ENCODE results near the gene ITPKC. TPM values are rescaled to one million over a fixed set of nuclear protein-coding genes. Genes with fewer than 3 reads are reported as not detected.
"Not testable (repeated sequence)": the region's sequence is repeated elsewhere in the genome, so short reads cannot be mapped to it uniquely, and the experiment has no call there.

Gene ITPKC
- total RNA-seq, 2 experiments from 2014 or later, result 4.6 to 5.6 TPM

- peak overlapping the region; percentile 93 for H3K4me3 Mint-ChIP-seq
- DNase-seq (no peak), ATAC-seq (no peak)
- peaks cover 19% of the 10 kb centered on the region for H3K36me3 Mint-ChIP-seq (ENCODE audit: low read depth)
- peak overlapping the region; percentile 47 for H3K27ac Mint-ChIP-seq
- intact Hi-C loops (cut with DNase I, micrococcal nuclease), result loop anchor here (2.0 to 10.0 kb wide), 10 partner anchors 55 to 1326 kb away; partner anchors contain the start of genes BLVRB (in 1 of the 2), EGLN2 (in 1 of the 2), MAP3K10 (in 1 of the 2) and MED29 (in 1 of the 2)
- CTCF ChIA-PET, result interaction anchor here (0.6 kb wide), 1 partner anchor 76 kb away, joined by 3 read pairs; no protein-coding TSS in a partner anchor
- H3K4me1 Mint-ChIP-seq, result peaks cover 59% of the 10 kb centered on the region
- no peaks in the 10 kb centered on the region for H3K27me3 Mint-ChIP-seq
- POLR2A ChIA-PET, result no interaction called here
- H3K9me3 Mint-ChIP-seq (ENCODE audit: low read depth), result no peaks in the 10 kb centered on the region
Observed at GRCh38 chr19:40717880-40718773, 1.2 kb downstream of the ITPKC start.

GRCh38 chr19:40718774-40719391, 2.0 kb downstream of the ITPKC start:
- peaks cover 61% of the 10 kb centered on the region for H3K4me1 Mint-ChIP-seq
- DNase-seq (peak; percentile 37), ATAC-seq (no peak)
- no peaks in the 10 kb centered on the region for H3K9me3 Mint-ChIP-seq (ENCODE audit: low read depth)
- ChIA-PET POLR2A (no interaction called here), CTCF (no interaction called here)
- peak overlapping the region; percentile 37 for H3K27ac Mint-ChIP-seq
- H3K27me3 Mint-ChIP-seq, result no peaks in the 10 kb centered on the region
- H3K4me3 Mint-ChIP-seq, result peak overlapping the region; percentile 93
- peaks cover 23% of the 10 kb centered on the region for H3K36me3 Mint-ChIP-seq (ENCODE audit: low read depth)
- intact Hi-C loops (cut with DNase I, micrococcal nuclease), result loop anchor here in 1 of 2 experiments (5.0 to 10.0 kb wide), 5 partner anchors 254 to 1327 kb away; partner anchors contain the start of genes BLVRB, MED29, PAF1 and SERTAD1

DNA sequence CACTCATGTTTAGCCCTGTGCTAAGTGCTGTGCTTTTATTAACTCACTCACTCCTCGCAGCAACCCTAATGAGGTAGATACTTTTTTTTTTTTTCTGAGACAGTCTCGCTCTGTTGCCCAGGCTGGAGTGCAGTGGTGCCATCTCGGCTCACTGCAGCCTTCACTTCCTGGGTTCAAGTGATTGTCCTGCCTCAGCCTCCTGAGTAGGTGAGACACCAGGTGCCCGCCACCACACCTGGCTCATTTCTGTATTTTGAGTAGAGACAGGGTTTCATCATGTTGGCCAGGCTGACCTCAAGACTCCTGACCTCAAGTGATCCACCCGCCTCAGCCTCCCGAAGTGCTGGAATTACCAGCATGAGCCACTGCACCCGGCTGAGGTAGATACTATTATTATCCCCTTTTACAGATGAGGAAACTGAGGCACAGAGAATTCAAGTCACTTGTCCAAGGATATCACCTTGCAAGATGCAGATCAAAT, 2.5 kb downstream of the ITPKC start:
- H3K4me3 Mint-ChIP-seq, result peak overlapping the region; percentile 93
- H3K4me1 Mint-ChIP-seq, result peaks cover 62% of the 10 kb centered on the region
- ChIA-PET POLR2A (no interaction called here), CTCF (no interaction called here)
- DNase-seq (peak; percentile 17), ATAC-seq (no peak)
- no peaks in the 10 kb centered on the region for H3K27me3 Mint-ChIP-seq
- H3K36me3 Mint-ChIP-seq (ENCODE audit: low read depth), result peaks cover 22% of the 10 kb centered on the region
- H3K9me3 Mint-ChIP-seq (ENCODE audit: low read depth), result no peaks in the 10 kb centered on the region
- intact Hi-C loops (cut with DNase I, micrococcal nuclease), result loop anchor here in 1 of 2 experiments (5.0 to 10.0 kb wide), 5 partner anchors 255 to 1327 kb away; partner anchors contain the start of genes BLVRB, MED29, PAF1 and SERTAD1
- H3K27ac Mint-ChIP-seq, result no peak overlapping the region

DNA sequence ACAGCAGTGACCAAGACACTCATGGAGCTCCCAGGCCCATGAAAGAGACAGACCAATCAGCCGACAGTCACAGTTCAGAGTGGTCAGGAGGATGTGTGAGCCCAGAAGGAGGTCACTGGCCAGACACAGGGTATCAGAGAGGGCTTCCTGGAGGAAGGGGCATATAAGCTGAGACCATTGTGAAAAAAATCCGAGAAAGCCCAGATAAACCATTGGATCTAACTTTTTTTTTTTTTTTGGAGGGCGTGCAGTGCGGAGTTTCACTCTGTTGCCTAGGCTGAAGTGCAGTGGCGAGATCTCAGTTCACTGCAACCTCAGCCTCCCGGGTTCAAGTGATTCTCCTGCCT, 4.2 kb downstream of the ITPKC start:
- no peak overlapping the region for H3K27ac Mint-ChIP-seq
- CTCF ChIA-PET, result interaction anchor here (0.6 to 1.1 kb wide), 3 partner anchors 12 to 542 kb away, joined by 3 to 6 read pairs (median 3); no protein-coding TSS in a partner anchor
- intact Hi-C loops (cut with DNase I, micrococcal nuclease), result no loop called here
- peak overlapping the region; percentile 15 for H3K4me3 Mint-ChIP-seq
- DNase-seq (no peak), ATAC-seq (no peak)
- H3K4me1 Mint-ChIP-seq, result peaks cover 58% of the 10 kb centered on the region
- H3K27me3 Mint-ChIP-seq, result no peaks in the 10 kb centered on the region
- POLR2A ChIA-PET, result interaction anchor here (0.7 kb wide), 1 partner anchor 40 kb away, joined by 5 read pairs; no protein-coding TSS in a partner anchor
- peaks cover 27% of the 10 kb centered on the region for H3K36me3 Mint-ChIP-seq (ENCODE audit: low read depth)
- no peaks in the 10 kb centered on the region for H3K9me3 Mint-ChIP-seq (ENCODE audit: low read depth)

DNA sequence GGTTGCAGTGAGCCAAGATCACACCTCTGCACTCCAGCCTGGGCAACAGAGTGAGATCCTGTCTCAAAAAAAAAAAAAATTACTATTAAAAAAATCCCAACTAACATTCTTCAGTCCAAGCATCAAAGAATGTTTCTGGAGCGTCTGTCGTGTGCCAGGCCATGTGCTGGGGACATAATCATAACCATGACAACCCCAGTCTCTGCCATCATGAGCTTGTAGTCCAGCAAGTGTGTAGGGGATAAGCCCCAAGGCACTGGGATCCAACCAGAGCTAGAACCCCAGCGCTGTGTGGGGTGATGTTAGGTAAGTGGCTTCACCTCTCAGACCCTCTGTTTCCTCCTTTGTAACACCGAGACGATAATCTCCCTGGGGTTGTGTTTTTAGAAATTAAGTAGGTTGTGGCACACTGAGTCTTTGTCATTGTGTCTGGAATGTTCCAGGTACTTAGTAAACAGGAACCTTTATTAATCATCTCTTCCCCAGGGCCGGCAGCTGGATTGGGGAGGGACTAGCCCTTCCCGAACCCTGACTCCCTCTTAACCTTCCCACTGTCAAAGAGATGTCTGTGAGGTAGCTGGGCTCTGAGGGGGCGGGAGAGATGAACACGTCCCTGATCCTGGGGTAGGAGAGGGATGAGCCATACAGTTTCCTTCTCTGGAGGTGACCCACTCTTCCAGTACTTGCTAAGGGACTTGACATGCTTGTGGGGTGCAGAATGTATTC, 5.2 kb downstream of the ITPKC start:
- peaks cover 34% of the 10 kb centered on the region for H3K36me3 Mint-ChIP-seq (ENCODE audit: low read depth)
- DNase-seq (no peak), ATAC-seq (no peak)
- no peak overlapping the region for H3K4me3 Mint-ChIP-seq
- H3K27me3 Mint-ChIP-seq, result no peaks in the 10 kb centered on the region
- intact Hi-C loops (cut with DNase I, micrococcal nuclease), result no loop called here
- H3K9me3 Mint-ChIP-seq (ENCODE audit: low read depth), result no peaks in the 10 kb centered on the region
- peaks cover 54% of the 10 kb centered on the region for H3K4me1 Mint-ChIP-seq
- ChIA-PET CTCF (interaction anchor here (0.6 to 1.3 kb wide), 6 partner anchors 11 to 87 kb away, joined by 3 to 4 read pairs (median 3); no protein-coding TSS in a partner anchor), POLR2A (interaction anchor here (0.6 to 1.0 kb wide), 3 partner anchors 30 to 585 kb away, joined by 4 to 7 read pairs (median 5); no protein-coding TSS in a partner anchor)
- no peak overlapping the region for H3K27ac Mint-ChIP-seq

GRCh38 chr19:40723661-40724254, 6.8 kb downstream of the ITPKC start:
- no peak for DNase-seq
- ChIA-PET CTCF (interaction anchor here (1.3 kb wide), 1 partner anchor 96 kb away, joined by 5 read pairs; no protein-coding TSS in a partner anchor), POLR2A (no interaction called here)
- Mint-ChIP-seq H3K4me1 (peaks cover 45% of the 10 kb centered on the region), H3K27me3 (no peaks in the 10 kb centered on the region), H3K27ac (no peak overlapping the region), H3K36me3 (ENCODE audit: low read depth) (peaks cover 38% of the 10 kb centered on the region), H3K4me3 (no peak overlapping the region), H3K9me3 (ENCODE audit: low read depth) (no peaks in the 10 kb centered on the region)
- intact Hi-C loops (cut with DNase I, micrococcal nuclease), result loop anchor here in 1 of 2 experiments (2.0 kb wide), 1 partner anchor 27 kb away; the partner anchor contains the start of genes ACTMAP and SNRPA
- ATAC-seq, result no peak

DNA sequence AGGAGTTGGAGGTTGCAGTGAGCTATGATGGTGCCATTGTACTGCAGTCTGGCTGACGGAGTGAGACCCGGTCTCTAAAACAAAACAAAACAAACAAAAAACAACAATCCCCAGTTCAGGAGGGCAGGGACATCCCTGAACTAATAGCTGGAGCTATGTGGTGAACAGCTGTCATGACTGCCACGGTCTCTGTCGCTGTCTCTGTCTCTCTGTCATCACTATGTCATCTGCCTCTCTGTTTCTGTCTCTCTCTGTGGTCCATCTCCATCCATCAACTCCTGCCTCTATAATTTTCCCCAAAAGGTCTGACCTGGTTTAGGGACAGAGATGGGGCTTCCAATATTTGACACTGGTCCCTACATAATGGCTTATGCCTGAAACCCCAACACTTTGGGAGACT, 7.4 kb downstream of the ITPKC start:
- POLR2A ChIA-PET, result interaction anchor here (0.5 kb wide), 1 partner anchor 46 kb away, joined by 3 read pairs; no protein-coding TSS in a partner anchor
- intact Hi-C loops (cut with DNase I, micrococcal nuclease), result loop anchor here in 1 of 2 experiments (2.0 kb wide), 1 partner anchor 26 kb away; the partner anchor contains the start of genes ACTMAP and SNRPA
- no peaks in the 10 kb centered on the region for H3K27me3 Mint-ChIP-seq
- no peaks in the 10 kb centered on the region for H3K9me3 Mint-ChIP-seq (ENCODE audit: low read depth)
- peak; percentile 23 for DNase-seq
- peak overlapping the region; percentile 70 for H3K27ac Mint-ChIP-seq
- CTCF ChIA-PET, result interaction anchor here (1.3 kb wide), 1 partner anchor 96 kb away, joined by 5 read pairs; no protein-coding TSS in a partner anchor
- H3K36me3 Mint-ChIP-seq (ENCODE audit: low read depth), result peaks cover 38% of the 10 kb centered on the region
- peaks cover 43% of the 10 kb centered on the region for H3K4me1 Mint-ChIP-seq
- peak; percentile 73 for ATAC-seq
- H3K4me3 Mint-ChIP-seq, result no peak overlapping the region

DNA sequence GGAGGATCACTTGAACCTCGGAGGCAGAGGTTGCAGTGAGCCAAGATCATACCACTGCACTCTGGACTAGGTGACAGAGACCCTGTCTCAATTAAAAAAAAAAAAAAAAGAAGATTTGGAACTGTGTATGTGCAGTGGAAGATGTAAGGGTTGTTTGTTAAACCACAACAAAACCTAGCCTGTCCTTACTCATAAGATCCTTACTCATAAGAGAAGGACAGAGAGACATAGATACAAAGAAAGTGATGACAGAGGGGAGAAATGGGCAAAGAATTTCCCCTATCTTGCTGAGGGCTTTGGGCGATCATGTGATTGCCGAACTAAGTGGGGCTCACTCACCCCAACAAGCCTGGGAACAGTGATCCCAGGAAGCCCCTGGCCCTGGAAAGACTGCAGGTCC, 7.9 kb downstream of the ITPKC start:
- intact Hi-C loops (cut with DNase I, micrococcal nuclease), result loop anchor here in 1 of 2 experiments (2.0 kb wide), 1 partner anchor 26 kb away; the partner anchor contains the start of genes ACTMAP and SNRPA
- Mint-ChIP-seq H3K27me3 (no peaks in the 10 kb centered on the region), H3K4me1 (peaks cover 38% of the 10 kb centered on the region), H3K27ac (peak overlapping the region; percentile 78), H3K4me3 (no peak overlapping the region), H3K9me3 (ENCODE audit: low read depth) (no peaks in the 10 kb centered on the region), H3K36me3 (ENCODE audit: low read depth) (peaks cover 38% of the 10 kb centered on the region)
- DNase-seq (peak; percentile 29), ATAC-seq (peak; percentile 93)
- ChIA-PET POLR2A (interaction anchor here (0.5 kb wide), 1 partner anchor 45 kb away, joined by 3 read pairs; no protein-coding TSS in a partner anchor), CTCF (interaction anchor here (0.6 to 1.3 kb wide), 2 partner anchors 95 to 1508 kb away, joined by 3 to 5 read pairs; no protein-coding TSS in a partner anchor)

GRCh38 chr19:40726279-40726678, 9.4 kb downstream of the ITPKC start:
- H3K4me3 Mint-ChIP-seq, result no peak overlapping the region
- POLR2A ChIA-PET, result no interaction called here
- CTCF ChIA-PET, result no interaction called here
- peaks cover 25% of the 10 kb centered on the region for H3K4me1 Mint-ChIP-seq
- H3K27me3 Mint-ChIP-seq, result no peaks in the 10 kb centered on the region
- no peaks in the 10 kb centered on the region for H3K9me3 Mint-ChIP-seq (ENCODE audit: low read depth)
- H3K27ac Mint-ChIP-seq, result no peak overlapping the region
- peaks cover 38% of the 10 kb centered on the region for H3K36me3 Mint-ChIP-seq (ENCODE audit: low read depth)
- intact Hi-C loops (cut with DNase I, micrococcal nuclease), result no loop called here
- ATAC-seq, result no peak
- no peak for DNase-seq

DNA sequence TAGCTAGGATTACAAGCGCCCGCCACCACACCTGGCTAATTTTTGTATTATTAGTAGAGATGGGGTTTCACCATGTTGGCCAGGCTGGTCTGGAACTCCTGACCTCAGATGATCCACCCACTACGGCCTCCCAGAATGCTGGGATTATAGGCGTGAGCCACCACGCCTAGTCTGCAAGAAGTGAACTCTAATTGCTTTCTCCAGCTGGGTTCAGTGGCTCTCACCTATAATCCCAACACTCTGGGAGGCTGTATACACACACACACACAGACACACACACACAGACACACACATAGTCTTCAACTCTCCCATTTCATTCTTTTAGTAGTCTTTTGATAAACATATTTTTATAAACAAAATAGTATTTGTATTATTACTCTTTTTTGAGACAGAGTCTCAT, 13.2 kb downstream of the ITPKC start:
- H3K4me1 Mint-ChIP-seq; H3K27me3 Mint-ChIP-seq; ATAC-seq; H3K4me3 Mint-ChIP-seq; H3K27ac Mint-ChIP-seq; intact Hi-C loops (cut with DNase I, micrococcal nuclease); DNase-seq; H3K9me3 Mint-ChIP-seq (ENCODE audit: low read depth): not testable (repeated sequence)
- peaks cover 31% of the 10 kb centered on the region for H3K36me3 Mint-ChIP-seq (ENCODE audit: low read depth)
- POLR2A ChIA-PET, result interaction anchor here (0.7 kb wide), 1 partner anchor 27 kb away, joined by 3 read pairs; no protein-coding TSS in a partner anchor
- CTCF ChIA-PET, result interaction anchor here (1.0 kb wide), 1 partner anchor 67 kb away, joined by 3 read pairs; no protein-coding TSS in a partner anchor

All from activated CD4-positive, alpha-beta T cell treated with anti-CD3 and anti-CD28 coated beads for 36 hours (primary cell).